HPDE6-E6E7 (cell line): ENCODE measurements around the gene RPP21.

Experiments used
- DNase-seq: peaks from one replicate; pipeline ENCODE4 v3.0.0; 2011; ENCODE audit warnings: missing footprints; ENCODE audit errors: extremely low spot score

The RPP21 gene

DNA sequence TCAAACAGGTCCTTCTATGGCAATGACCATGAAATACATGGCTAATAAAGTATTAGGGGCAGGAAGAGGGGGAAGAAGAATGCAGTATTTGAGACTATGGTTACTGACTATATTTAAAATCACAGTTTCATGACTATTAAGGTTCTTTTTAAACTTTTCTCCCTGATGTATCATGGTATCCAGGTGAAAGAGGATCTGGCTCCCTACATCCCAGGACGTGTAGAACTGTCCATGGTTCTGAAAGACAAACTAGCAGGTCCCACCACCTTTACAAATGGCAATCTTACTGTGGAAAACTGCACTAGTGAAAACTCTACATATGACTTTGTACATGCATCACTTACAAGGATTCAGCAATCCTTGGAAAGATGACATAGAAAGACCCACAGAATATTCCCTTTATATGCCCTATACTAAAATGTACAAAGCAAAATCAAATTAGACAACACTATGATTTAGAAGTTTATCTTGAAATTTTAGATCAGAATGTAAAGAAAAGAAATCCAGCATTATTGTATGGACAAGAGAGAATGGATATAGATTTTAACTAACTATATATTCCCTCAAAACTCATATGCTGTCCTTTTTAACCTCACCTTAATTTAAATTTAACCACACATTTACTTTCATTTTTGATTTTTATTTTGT is 33.5 kb downstream of the RPP21 start:
- DNase-seq, result no peak

DNA sequence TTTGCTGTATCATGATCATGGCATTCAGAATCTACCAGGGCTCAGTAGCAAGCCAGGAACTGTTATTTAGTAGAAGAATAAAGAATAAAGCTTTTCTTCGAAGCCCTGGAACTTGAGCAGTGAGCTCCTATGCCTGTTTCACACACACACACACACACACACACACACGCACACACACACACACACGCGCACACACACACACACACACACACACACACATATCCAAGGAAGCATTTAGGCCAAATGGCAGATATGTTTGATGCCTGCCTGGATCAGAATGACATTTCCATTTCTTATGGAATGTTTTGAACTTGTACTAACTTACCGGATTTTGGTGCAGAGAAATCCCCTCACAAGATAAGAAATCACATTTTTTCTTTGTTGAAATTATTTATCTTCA is 35.5 kb downstream of the RPP21 start:
- DNase-seq, result no peak

DNA sequence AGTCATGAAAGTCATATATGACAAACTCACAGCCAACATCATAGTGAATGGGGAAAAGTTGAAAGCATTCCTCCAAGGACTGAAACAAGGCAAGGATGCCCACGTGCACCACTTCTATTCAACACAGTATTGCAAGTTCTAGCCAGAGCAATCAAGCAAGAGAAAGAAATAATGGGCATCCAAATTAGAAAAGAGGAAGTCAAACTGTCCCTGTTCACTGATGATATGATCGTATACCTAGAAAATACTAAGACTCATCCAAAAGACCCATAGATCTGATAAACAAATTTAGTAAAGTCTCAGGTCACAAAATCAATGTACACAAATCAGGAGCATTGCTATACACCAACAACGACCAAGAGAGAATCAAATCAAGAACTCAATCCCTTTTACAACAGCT is 41.2 kb downstream of the RPP21 start:
- DNase-seq, result no peak

DNA sequence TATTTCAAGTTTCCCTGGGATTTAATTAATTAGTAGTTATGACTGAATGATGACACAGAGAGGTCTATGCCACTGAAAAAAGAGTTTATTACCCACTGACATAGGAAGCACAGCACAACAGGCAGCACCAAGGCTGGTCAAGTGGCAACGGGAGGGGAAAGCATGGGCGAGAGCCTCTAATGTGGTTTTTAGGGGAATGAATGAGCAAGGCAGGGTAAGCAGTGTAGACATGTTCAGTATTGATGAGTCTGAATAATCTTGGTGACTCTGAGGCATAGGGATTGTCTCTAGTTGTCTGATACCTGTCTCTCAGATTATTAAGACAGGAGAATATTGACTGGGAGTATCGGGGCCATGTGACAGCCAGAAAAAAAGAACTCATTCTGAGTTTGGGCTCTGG is 46.3 kb downstream of the RPP21 start:
- DNase-seq, result no peak

DNA sequence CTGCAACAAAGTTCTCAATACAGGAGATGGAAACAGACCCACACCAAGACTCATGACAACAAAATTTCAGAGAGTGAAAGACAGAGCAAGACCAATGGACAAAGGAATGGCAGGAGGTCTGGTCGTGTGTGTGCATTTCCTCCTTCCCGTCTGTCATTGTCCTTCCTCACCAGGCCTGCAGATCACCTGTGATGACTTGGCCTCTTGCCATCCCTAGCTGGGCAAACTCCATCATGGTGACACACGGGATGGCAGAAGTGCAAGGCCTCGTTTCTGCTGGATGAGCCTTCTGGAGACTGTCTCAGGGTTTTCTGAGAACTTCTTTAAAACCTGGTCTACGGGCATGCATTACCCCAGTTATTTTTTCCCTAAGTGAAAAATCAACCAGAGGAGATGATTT is 49.2 kb downstream of the RPP21 start:
- no peak for DNase-seq
